ENCODE measurements around the gene SLC38A5. TPM values are rescaled to one million over a fixed set of nuclear protein-coding genes. Genes with fewer than 3 reads are reported as not detected.
"Not testable (repeated sequence)": the region's sequence is repeated elsewhere in the genome, so short reads cannot be mapped to it uniquely, and the experiment has no call there.

Gene SLC38A5
- polyA plus RNA-seq (2011; rRNA removed) (0.32 and 0.36 TPM in 2 replicates), polyA plus RNA-seq (2017; fragmentation: RNase III; extraction: RNeasy Plus Mini Kit Qiagen cat#74134 plus additional on column Dnase treatment) (0.36 to 0.44 TPM (median 0.41 TPM) in 3 replicates), polyA minus RNA-seq (2011; rRNA and poly(A)+ RNA removed) (1.3 TPM in 1 of 2 replicates, not detected in the other)
- 0.69 and 0.80 TPM in 2 replicates for polyA plus RNA-seq (2012; cell fraction: cytosol; rRNA removed)
- polyA plus RNA-seq (2012; cell fraction: nucleus; rRNA removed) = 3.0 and 3.2 TPM in 2 replicates

- ATAC-seq = no peak
- no peaks in the 10 kb centered on the region for H3K9me3 ChIP-seq
- no peak for TF ChIP-seq CTCF (IDR thresholded peaks at IDR 0.05)
- TF ChIP-seq EHF (CRISPR knock-in tag; IDR thresholded peaks at IDR 0.05) = no peak
- no peak for TF ChIP-seq POLR2A (IDR thresholded peaks at IDR 0.05; ENCODE audit: low read length)
- TF ChIP-seq POLR2AphosphoS2 (conservative IDR thresholded peaks at IDR 0.05; ENCODE audit: low read length) = no peak
- TF ChIP-seq RNF2 (IDR thresholded peaks at IDR 0.05; ENCODE audit: borderline replicate concordance, low read depth) = no peak
- no peak for TF ChIP-seq TFCP2L1 (CRISPR knock-in tag; IDR thresholded peaks at IDR 0.05)
- no peak for TF ChIP-seq NFE2L2 (conservative IDR thresholded peaks at IDR 0.05; ENCODE audit: low read length)
- ChIA-PET CTCF (no interaction called here), POLR2A (no interaction called here)
- H3K4me1 ChIP-seq = peaks cover 9% of the 10 kb centered on the region
- WGBS (ENCODE audit: missing lambda C conversion rate) = 71% methylated on average over 8 of the region's 18 CpGs
- no peak within 1 kb of the TSS for H3K4me3 ChIP-seq
- no peak for DNase-seq (ENCODE audit: low read depth in 1 of 2, low spot score in 1 of 2)
- no peak within 1 kb of the TSS for H3K27ac ChIP-seq
- no peak within 1 kb of the TSS for H3K4me2 ChIP-seq
- no peak for FAIRE-seq
Measured at GRCh38 chrX:48470110-48470832, at the start of gene SLC38A5. Gene SLC38A5 (minus strand): TSS chrX:48470260. CDS start chrX:48467924, 2,336 bp downstream.

GRCh38 chrX:48519481-48519880, 49.4 kb upstream of the SLC38A5 start:
- DNase-seq (ENCODE audit: low read depth in 1 of 2, low spot score in 1 of 2); H3K9me3 ChIP-seq; H3K27ac ChIP-seq; ATAC-seq; FAIRE-seq; H3K4me1 ChIP-seq; POLR2A ChIA-PET; H3K4me3 ChIP-seq; H3K4me2 ChIP-seq; CTCF ChIA-PET: not testable (repeated sequence)
- 64% methylated on average over 3 of the region's 4 CpGs for WGBS (ENCODE audit: missing lambda C conversion rate)

- whole genome bisulfite sequencing (ENCODE audit: missing lambda C conversion rate) = 88% methylated on average over 5 of the region's 5 CpGs
- Histone ChIP-seq H3K4me2 (no peak overlapping the region), H3K9me3 (no peaks in the 10 kb centered on the region), H3K4me1 (0 out of 3 replicates have a peak, but pooled peaks cover 3% of the 10 kb centered on the region), H3K27ac (no peak overlapping the region), H3K4me3 (no peak overlapping the region)
- ATAC-seq = no peak
- ChIA-PET CTCF (interaction anchor here (0.6 kb wide), 1 partner anchor 801 kb away, joined by 3 read pairs; no protein-coding TSS in a partner anchor), POLR2A (no interaction called here)
- no peak for FAIRE-seq
- TF ChIP-seq FOXS1 (CRISPR knock-in tag; IDR thresholded peaks at IDR 0.05) (no peak), MAX (IDR thresholded peaks at IDR 0.05) (no peak), CBX2 (IDR thresholded peaks at IDR 0.05; ENCODE audit: borderline replicate concordance, low read depth) (no peak), RARB (CRISPR knock-in tag; IDR thresholded peaks at IDR 0.05) (no peak)
- DNase-seq (ENCODE audit: low read depth in 1 of 2, low spot score in 1 of 2) = no peak
Measured at GRCh38 chrX:48516987-48517386, 46.9 kb upstream of the SLC38A5 start.

- Histone ChIP-seq H3K4me2 (no peak overlapping the region), H3K4me3 (no peak overlapping the region), H3K4me1 (0 out of 3 replicates have a peak, but pooled peaks cover 3% of the 10 kb centered on the region), H3K27ac (no peak overlapping the region), H3K9me3 (no peaks in the 10 kb centered on the region)
- ChIA-PET POLR2A (no interaction called here), CTCF (no interaction called here)
- whole genome bisulfite sequencing (ENCODE audit: missing lambda C conversion rate) = 73% methylated on average over 10 of the region's 10 CpGs
- ATAC-seq = no peak
- DNase-seq (ENCODE audit: low read depth in 1 of 2, low spot score in 1 of 2) = no peak
- TF ChIP-seq FOSB (CRISPR knock-in tag; IDR thresholded peaks at IDR 0.05) = no peak
- TF ChIP-seq ZSCAN20 (CRISPR knock-in tag; IDR thresholded peaks at IDR 0.05) = no peak
- TF ChIP-seq FOXS1 (CRISPR knock-in tag; IDR thresholded peaks at IDR 0.05) = no peak
- no peak for TF ChIP-seq RCOR1 (IDR thresholded peaks at IDR 0.05; ENCODE audit: low read depth, low read length)
- no peak for TF ChIP-seq HES2 (IDR thresholded peaks at IDR 0.05)
- TF ChIP-seq ATOH8 (CRISPR knock-in tag; IDR thresholded peaks at IDR 0.05; ENCODE audit: low read depth) = no peak
- no peak for TF ChIP-seq EP300 (IDR thresholded peaks at IDR 0.05)
- FAIRE-seq = no peak
Measured at GRCh38 chrX:48516285-48516684, 46.2 kb upstream of the SLC38A5 start.

All from A549 (cell line).